Fibroblast of lung (primary cell): ENCODE results near the gene NAB1. TPM values are rescaled to one million over a fixed set of nuclear protein-coding genes. Genes with fewer than 3 reads are reported as not detected.
"Not testable (repeated sequence)": the region's sequence is repeated elsewhere in the genome, so short reads cannot be mapped to it uniquely, and the experiment has no call there.

ENCODE experiments used
- DNase-seq, 2 donors: peaks; one replicate each; pipeline versions ENCODE4 v3.0.0 to v3.0.0-alpha.2; 2010; ENCODE audit warnings: low read depth in 2 of 2
- H2AFZ ChIP-seq: 2 replicates; pipeline ENCODE4 v1.5.1; 2012; ENCODE audit warnings: low read length, control low read depth, inconsistent platforms
- H3K27ac ChIP-seq: 2 replicates; pipeline ENCODE4 v1.5.1; 2011; ENCODE audit warnings: low read length, control low read depth; ENCODE audit not compliant: insufficient read depth
- H3K27me3 ChIP-seq: 2 replicates; pipeline ENCODE4 v1.5.1; 2011; ENCODE audit warnings: mild to moderate bottlenecking, low read length; ENCODE audit not compliant: control insufficient read depth, insufficient read depth
- H3K36me3 ChIP-seq: 2 replicates; pipeline ENCODE4 v1.5.1; 2011; ENCODE audit warnings: low read length; ENCODE audit not compliant: control insufficient read depth, insufficient read depth
- H3K4me1 ChIP-seq: 2 replicates; pipeline ENCODE4 v1.5.1; 2011; ENCODE audit warnings: low read length; ENCODE audit not compliant: control insufficient read depth, insufficient read depth; ENCODE audit errors: extremely low read depth
- H3K4me2 ChIP-seq: 2 replicates; pipeline ENCODE4 v1.5.1; 2011; ENCODE audit warnings: low read length, control low read depth; ENCODE audit not compliant: insufficient read depth; ENCODE audit errors: extremely low read depth
- H3K4me3 ChIP-seq, 4 experiments: fragments of 200-600 bp in 1 of 4; sonication (generic) in 1 of 4; replicated peaks in 1 of 4; 2 replicates each; pipeline ENCODE4 v1.5.1; 2011 to 2016; ENCODE audit warnings: low read length in 4 of 4, low read depth in 3 of 4, mild to moderate bottlenecking in 3 of 4, control low read depth in 2 of 4, inconsistent platforms in 1 of 4, mixed read lengths in 1 of 4; ENCODE audit not compliant: insufficient read depth in 1 of 4; ENCODE audit errors: control extremely low read depth in 1 of 4
- H3K79me2 ChIP-seq: 2 replicates; pipeline ENCODE4 v1.5.1; 2012; ENCODE audit warnings: mild to moderate bottlenecking, low read length, inconsistent platforms; ENCODE audit not compliant: control insufficient read depth, insufficient read depth
- H3K9ac ChIP-seq: 2 replicates; pipeline ENCODE4 v1.5.1; 2011; ENCODE audit warnings: mild to moderate bottlenecking, low read length, control low read depth; ENCODE audit not compliant: insufficient read depth
- H3K9me3 ChIP-seq: 2 replicates; pipeline ENCODE4 v1.5.1; 2012; ENCODE audit warnings: low read depth, low read length; ENCODE audit not compliant: control insufficient read depth, insufficient read depth
- H4K20me1 ChIP-seq: 2 replicates; pipeline ENCODE4 v1.5.1; 2011; ENCODE audit warnings: low read length; ENCODE audit not compliant: control insufficient read depth, insufficient read depth; ENCODE audit errors: extremely low read depth
- CTCF ChIP-seq, 2 donors: IDR thresholded peaks in 1 of 2; conservative IDR thresholded peaks in 1 of 2; 1 replicate in 1 of 2; 2 replicates in 1 of 2; pipeline ENCODE4 v1.5.1; 2011 to 2012; ENCODE audit warnings: low read length in 2 of 2, control low read depth in 1 of 2, inconsistent platforms in 1 of 2, low read depth in 1 of 2, mild to moderate bottlenecking in 1 of 2
- EZH2 ChIP-seq: IDR thresholded peaks from 2 replicates; pipeline ENCODE4 v1.5.1; 2012; ENCODE audit warnings: low read length, control low read depth, mild to moderate bottlenecking; ENCODE audit errors: missing control alignments
- polyA plus RNA-seq, 2 donors: library from polyadenylated mRNA; depleted of rRNA in 1 of 2; stranded (reverse) in 1 of 2; unstranded in 1 of 2; fragments of >200 nt; gene quantifications; 2 replicates each; pipeline ENCODE4 v1.2.1, GENCODE V29; 2011 to 2012; ENCODE audit warnings: missing spikeins in 1 of 2
- total RNA-seq: library from RNA; depleted of rRNA; stranded (reverse); fragments of >200 nt; gene quantifications from 2 replicates; pipeline ENCODE4 v1.2.1, GENCODE V29; 2014

The NAB1 gene
- total and polyA plus RNA-seq, 2 donors (not counting 1 experiment from before 2014, with no cell fraction given): 18.3 to 46.6 TPM

GRCh38 chr2:190609397-190609796, 39.5 kb upstream of the NAB1 start:
- not testable (repeated sequence) for H3K36me3 ChIP-seq, H2AFZ ChIP-seq, H3K4me1 ChIP-seq, H3K79me2 ChIP-seq, DNase-seq, H3K4me2 ChIP-seq, H4K20me1 ChIP-seq, H3K27ac ChIP-seq, H3K9me3 ChIP-seq, H3K9ac ChIP-seq, H3K27me3 ChIP-seq, H3K4me3 ChIP-seq

DNA sequence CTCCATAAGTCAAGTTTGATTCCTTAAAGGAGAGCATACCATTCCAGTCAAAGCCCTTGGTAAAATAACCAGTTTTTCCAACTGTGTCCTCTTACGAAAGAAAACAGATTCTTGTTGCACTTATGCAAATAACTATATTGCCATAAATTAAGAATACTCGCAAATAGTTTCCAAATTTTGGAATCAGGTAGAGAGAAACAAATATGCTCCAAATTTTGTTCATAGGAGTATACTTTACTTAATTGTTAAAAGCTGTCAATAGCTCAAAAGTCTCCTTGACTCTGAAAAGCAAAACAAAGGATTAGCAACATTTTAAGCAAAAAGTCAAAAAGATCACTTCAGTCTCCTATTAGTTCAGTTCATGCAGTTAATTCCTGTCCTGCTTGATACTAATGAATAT, 38.4 kb upstream of the NAB1 start:
- H3K27me3 ChIP-seq, H3K9ac ChIP-seq, DNase-seq, H3K4me2 ChIP-seq, H3K4me3 ChIP-seq, H3K9me3 ChIP-seq, H2AFZ ChIP-seq, H3K4me1 ChIP-seq, H4K20me1 ChIP-seq, H3K79me2 ChIP-seq, H3K27ac ChIP-seq, H3K36me3 ChIP-seq: not testable (repeated sequence)

DNA sequence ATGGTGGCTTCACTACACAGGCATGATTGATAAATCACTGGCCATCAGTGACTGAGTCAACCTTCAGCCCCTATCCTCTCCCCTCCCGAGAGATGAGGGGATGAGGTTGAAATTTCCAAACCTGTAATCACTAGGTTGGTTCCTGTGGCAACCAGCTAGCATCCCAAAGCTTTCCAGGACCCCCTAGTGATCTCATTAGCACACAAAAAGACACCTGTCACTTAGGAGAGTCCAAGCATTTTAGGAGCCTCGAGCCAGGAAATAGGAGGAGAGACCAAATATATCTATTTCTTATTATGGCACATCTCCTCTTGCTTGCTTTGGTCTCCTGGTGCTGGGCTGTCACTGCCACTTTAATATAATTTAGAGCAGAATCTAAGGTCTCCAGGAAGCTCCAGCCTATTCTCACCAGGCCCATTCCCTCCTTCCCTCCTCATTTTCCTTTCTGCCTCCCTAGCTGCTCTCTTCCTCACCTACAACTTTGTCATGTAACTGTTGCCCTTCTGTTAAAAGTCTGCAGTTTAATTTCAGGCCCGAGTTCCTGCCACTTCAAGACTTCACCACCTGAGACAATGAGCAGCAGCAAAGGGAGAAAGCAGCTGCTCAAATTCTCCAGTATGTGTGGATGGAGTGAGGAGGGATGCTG, 33.2 kb upstream of the NAB1 start:
- H3K9me3 ChIP-seq: no peaks in the 10 kb centered on the region
- H3K4me3 ChIP-seq: no peak overlapping the region
- H3K9ac ChIP-seq: no peak overlapping the region
- no peaks in the 10 kb centered on the region for H3K36me3 ChIP-seq
- no peak overlapping the region for H3K4me2 ChIP-seq
- no peaks in the 10 kb centered on the region for H3K4me1 ChIP-seq
- no peak overlapping the region for H2AFZ ChIP-seq
- TF ChIP-seq CTCF (conservative IDR thresholded peaks at IDR 0.05 in 1 of 2, IDR thresholded peaks at IDR 0.05 in 1 of 2; ENCODE audit: low read depth in 1 of 2, low read length in 2 of 2) (no peak), EZH2 (no peak)
- no peak for DNase-seq
- H4K20me1 ChIP-seq: no peaks in the 10 kb centered on the region
- no peak overlapping the region for H3K27ac ChIP-seq
- H3K79me2 ChIP-seq: no peaks in the 10 kb centered on the region
- no peaks in the 10 kb centered on the region for H3K27me3 ChIP-seq

- Histone ChIP-seq H3K27ac (no peak overlapping the region), H2AFZ (no peak overlapping the region), H3K4me2 (no peak overlapping the region), H3K27me3 (no peaks in the 10 kb centered on the region), H4K20me1 (no peaks in the 10 kb centered on the region), H3K4me3 (no peak overlapping the region), H3K9ac (no peak overlapping the region), H3K79me2 (no peaks in the 10 kb centered on the region), H3K9me3 (no peaks in the 10 kb centered on the region), H3K36me3 (no peaks in the 10 kb centered on the region), H3K4me1 (no peaks in the 10 kb centered on the region)
- DNase-seq: no peak
- TF ChIP-seq CTCF (conservative IDR thresholded peaks at IDR 0.05 in 1 of 2, IDR thresholded peaks at IDR 0.05 in 1 of 2; ENCODE audit: low read depth in 1 of 2, low read length in 2 of 2): no peak
- no peak for TF ChIP-seq EZH2
Measured at GRCh38 chr2:190618030-190618429, 30.9 kb upstream of the NAB1 start.
